HG03439 (cell line): ENCODE results near the gene YDJC.
"Not testable (repeated sequence)": the region's sequence is repeated elsewhere in the genome, so short reads cannot be mapped to it uniquely, and the experiment has no call there.

Source experiments
- ATAC-seq: cut with Tn5 transposase; IDR thresholded peaks from one replicate; pipeline ENCODE4 v1.9.1; 2021; ENCODE audit warnings: mild to moderate bottlenecking, moderate library complexity; ENCODE audit not compliant: unreplicated experiment

The YDJC gene

GRCh38 chr22:21629255-21630149 is at the start of gene YDJC:
Gene YDJC (minus strand): TSS chr22:21630022. CDS start chr22:21630014, 8 bp downstream.
- ATAC-seq: peak; percentile 76

GRCh38 chr22:21679383-21679782 is 49.6 kb upstream of the YDJC start:
- no peak for ATAC-seq

GRCh38 chr22:21678842-21679241 is 49.0 kb upstream of the YDJC start:
- ATAC-seq: not testable (repeated sequence)

GRCh38 chr22:21677606-21678443 is 48.0 kb upstream of the YDJC start:
- no peak for ATAC-seq

- ATAC-seq: no peak
Measured at GRCh38 chr22:21674638-21675245, 44.9 kb upstream of the YDJC start.

- ATAC-seq: no peak
Measured at GRCh38 chr22:21673534-21674321, 43.9 kb upstream of the YDJC start.

- ATAC-seq: no peak
Measured at GRCh38 chr22:21672107-21672629, 42.3 kb upstream of the YDJC start.

- no peak for ATAC-seq
Measured at GRCh38 chr22:21669026-21669425, 39.2 kb upstream of the YDJC start.

GRCh38 chr22:21666786-21667185 is 37.0 kb upstream of the YDJC start:
- ATAC-seq: no peak

GRCh38 chr22:21665047-21665851 is 35.4 kb upstream of the YDJC start:
- ATAC-seq: no peak

- no peak for ATAC-seq
Measured at GRCh38 chr22:21663738-21664137, 33.9 kb upstream of the YDJC start.

GRCh38 chr22:21661991-21662390 is 32.2 kb upstream of the YDJC start:
- ATAC-seq: no peak

- ATAC-seq: no peak
Measured at GRCh38 chr22:21660904-21661303, 31.1 kb upstream of the YDJC start.

GRCh38 chr22:21659864-21660525 is 30.2 kb upstream of the YDJC start:
- ATAC-seq: no peak

- ATAC-seq: peak; percentile 72
Measured at GRCh38 chr22:21657360-21658032, 27.7 kb upstream of the YDJC start.

GRCh38 chr22:21657020-21657359 is 27.2 kb upstream of the YDJC start:
- no peak for ATAC-seq

GRCh38 chr22:21652547-21653545 is 23.0 kb upstream of the YDJC start:
- no peak for ATAC-seq
